ENCODE results near the gene TGIF1. TPM values are rescaled to one million over a fixed set of nuclear protein-coding genes. Genes with fewer than 3 reads are reported as not detected.

Gene TGIF1
- total RNA-seq, 1 experiment from 2014 or later = 242 TPM

DNA sequence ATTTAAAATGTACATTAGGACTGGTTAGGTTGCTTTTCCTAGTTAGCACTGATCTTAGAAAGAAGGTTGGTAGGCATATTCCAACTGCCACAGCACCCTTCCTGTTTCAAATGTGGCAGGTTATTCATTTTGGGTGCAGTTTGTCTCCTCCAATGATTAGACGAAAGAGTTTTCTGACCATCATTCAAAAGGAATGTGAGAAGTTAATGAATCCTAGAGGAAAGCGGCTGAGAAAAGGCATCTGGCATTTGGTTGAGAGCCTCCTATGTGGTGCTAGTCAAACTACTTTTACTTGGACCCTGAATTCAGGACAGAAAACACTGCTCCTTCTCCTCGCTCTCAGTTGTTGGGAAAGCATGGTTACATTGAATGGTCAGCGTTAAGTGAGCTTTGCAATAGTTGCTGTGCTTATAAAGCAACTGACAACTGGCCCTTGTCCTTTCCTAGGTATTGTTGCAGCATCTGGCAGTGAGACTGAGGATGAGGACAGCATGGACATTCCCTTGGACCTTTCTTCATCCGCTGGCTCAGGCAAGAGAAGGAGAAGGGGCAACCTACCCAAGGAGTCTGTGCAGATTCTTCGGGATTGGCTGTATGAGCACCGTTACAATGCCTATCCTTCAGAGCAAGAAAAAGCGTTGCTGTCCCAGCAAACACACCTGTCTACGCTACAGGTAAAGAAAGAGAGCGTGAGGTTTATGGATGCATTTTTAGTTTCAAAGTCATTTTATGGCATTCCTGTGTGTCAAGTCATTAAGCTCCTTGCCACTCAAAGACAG, 6.1 kb downstream of the TGIF1 start:
- BruUV-seq (replicated peaks) = no TSS peak
- H3K9me3 ChIP-seq (ENCODE audit: control insufficient read depth in 1 of 2, insufficient read depth in 1 of 2, low read depth in 1 of 2, low read length in 2 of 2) = no peaks in the 10 kb centered on the region
- H3K9me2 ChIP-seq (ENCODE audit: insufficient read depth) = no peaks in the 10 kb centered on the region
- ATAC-seq (no peak), DNase-seq (ENCODE audit: low read depth, low spot score) (no peak)
- no peak for TF ChIP-seq MAX (IDR thresholded peaks at IDR 0.05)
- TF ChIP-seq POLR2AphosphoS5 (IDR thresholded peaks at IDR 0.05; ENCODE audit: low read depth, low read length) = peak; percentile 31; the same call in 1 of the 2 replicates
- H3K9ac ChIP-seq (ENCODE audit: low read length) = peak overlapping the region; percentile 79
- intact Hi-C loops (cut with micrococcal nuclease) = loop anchor here (2.0 kb wide), 2 partner anchors 139 to 173 kb away; no protein-coding TSS in a partner anchor
- ChIA-PET RAD21 (ENCODE audit: low non-redundant PET in 1 of 2, low total read pairs in 2 of 2, uncharacterized antibody in 2 of 2, unreplicated experiment in 2 of 2) (no interaction called here), POLR2A (interaction anchor here (0.9 to 3.9 kb wide), 4 partner anchors 138 to 210 kb away, joined by 4 to 22 read pairs (median 4); no protein-coding TSS in a partner anchor), CTCF (interaction anchor here (1.1 to 1.9 kb wide), 5 partner anchors 7 to 209 kb away, joined by 3 to 8 read pairs (median 5); no protein-coding TSS in a partner anchor)
- H3K27me3 ChIP-seq (ENCODE audit: insufficient read depth, low read length) = no peaks in the 10 kb centered on the region
- H4K20me1 ChIP-seq (ENCODE audit: insufficient read depth) = peaks cover 24% of the 10 kb centered on the region; the same call in 1 of the 2 replicates
- H3K79me2 ChIP-seq (ENCODE audit: insufficient read depth, low read length) = peaks cover 93% of the 10 kb centered on the region
- peak overlapping the region; percentile 87 for H3K4me2 ChIP-seq (ENCODE audit: low read length)
- no peak overlapping the region for H2AFZ ChIP-seq (ENCODE audit: low read depth, low read length, poor library complexity, severe bottlenecking)
- peaks cover 35 to 73% of the 10 kb centered on the region in 2 experiments for H3K36me3 ChIP-seq (ENCODE audit: control insufficient read depth in 1 of 2, insufficient read depth in 2 of 2, low read length in 2 of 2)
- peak overlapping the region in 1 of 2 experiments; percentile 0; a peak in 1 of 4 replicates for H3K4me3 ChIP-seq (replicated peaks in 1 of 2; ENCODE audit: low read depth in 1 of 2, low read length in 2 of 2)
- H3K4me1 ChIP-seq (ENCODE audit: control insufficient read depth in 1 of 2, insufficient read depth in 2 of 2, low read length in 2 of 2) = peaks cover 37 to 73% of the 10 kb centered on the region in 2 experiments
- peak overlapping the region; percentile 90; the same call in 1 of the 2 replicates for H3K27ac ChIP-seq (ENCODE audit: low read depth, low read length)

DNA sequence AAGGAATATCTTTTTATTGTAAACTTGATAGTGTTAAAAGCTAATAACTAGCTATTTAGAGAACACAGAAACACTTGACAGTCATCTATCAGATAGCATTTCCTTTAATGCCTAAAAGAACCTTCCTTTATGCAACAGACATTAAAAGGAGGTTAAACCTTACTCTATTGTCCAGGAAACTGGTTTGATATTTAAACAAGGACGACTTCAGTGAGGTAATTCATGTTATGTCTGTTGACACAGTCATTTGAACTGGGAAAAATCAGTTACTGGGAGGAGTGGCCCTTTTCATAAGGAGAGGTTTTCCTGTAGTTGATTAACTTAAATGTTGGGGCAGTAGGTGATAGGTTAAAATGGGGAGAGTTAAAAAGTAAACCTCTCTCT, 6.7 kb downstream of the TGIF1 start:
- H3K9me3 ChIP-seq (ENCODE audit: control insufficient read depth in 1 of 2, insufficient read depth in 1 of 2, low read depth in 1 of 2, low read length in 2 of 2) = no peaks in the 10 kb centered on the region
- H3K9ac ChIP-seq (ENCODE audit: low read length) = no peak overlapping the region
- BruUV-seq (replicated peaks) = no TSS peak
- H3K27me3 ChIP-seq (ENCODE audit: insufficient read depth, low read length) = no peaks in the 10 kb centered on the region
- H3K79me2 ChIP-seq (ENCODE audit: insufficient read depth, low read length) = peaks cover 88% of the 10 kb centered on the region
- no peak overlapping the region for H3K4me3 ChIP-seq (replicated peaks in 1 of 2; ENCODE audit: low read depth in 1 of 2, low read length in 2 of 2)
- no peak overlapping the region for H3K4me2 ChIP-seq (ENCODE audit: low read length)
- DNase-seq (ENCODE audit: low read depth, low spot score) (no peak), ATAC-seq (no peak)
- H3K36me3 ChIP-seq (ENCODE audit: control insufficient read depth in 1 of 2, insufficient read depth in 2 of 2, low read length in 2 of 2) = peaks cover 35 to 67% of the 10 kb centered on the region in 2 experiments
- peaks cover 40 to 73% of the 10 kb centered on the region in 2 experiments for H3K4me1 ChIP-seq (ENCODE audit: control insufficient read depth in 1 of 2, insufficient read depth in 2 of 2, low read length in 2 of 2)
- peaks cover 24% of the 10 kb centered on the region; the same call in 1 of the 2 replicates for H4K20me1 ChIP-seq (ENCODE audit: insufficient read depth)
- TF ChIP-seq FOSL1 (IDR thresholded peaks at IDR 0.05; ENCODE audit: low read depth) = no peak
- TF ChIP-seq RAD21 (IDR thresholded peaks at IDR 0.05; ENCODE audit: low read depth) = no peak
- no peak; the same call in 1 of the 2 replicates for TF ChIP-seq POLR2AphosphoS5 (IDR thresholded peaks at IDR 0.05; ENCODE audit: low read depth, low read length)
- no peak for TF ChIP-seq EGR1 (IDR thresholded peaks at IDR 0.05; ENCODE audit: low read depth)
- TF ChIP-seq POLR2A (IDR thresholded peaks at IDR 0.05; ENCODE audit: borderline replicate concordance, extremely low read depth, insufficient read depth, insufficient read length) = no peak
- no peak for TF ChIP-seq YY1 (IDR thresholded peaks at IDR 0.05; ENCODE audit: extremely low read depth, insufficient replicate concordance, low read depth, low read length)
- TF ChIP-seq, protein P1, sequence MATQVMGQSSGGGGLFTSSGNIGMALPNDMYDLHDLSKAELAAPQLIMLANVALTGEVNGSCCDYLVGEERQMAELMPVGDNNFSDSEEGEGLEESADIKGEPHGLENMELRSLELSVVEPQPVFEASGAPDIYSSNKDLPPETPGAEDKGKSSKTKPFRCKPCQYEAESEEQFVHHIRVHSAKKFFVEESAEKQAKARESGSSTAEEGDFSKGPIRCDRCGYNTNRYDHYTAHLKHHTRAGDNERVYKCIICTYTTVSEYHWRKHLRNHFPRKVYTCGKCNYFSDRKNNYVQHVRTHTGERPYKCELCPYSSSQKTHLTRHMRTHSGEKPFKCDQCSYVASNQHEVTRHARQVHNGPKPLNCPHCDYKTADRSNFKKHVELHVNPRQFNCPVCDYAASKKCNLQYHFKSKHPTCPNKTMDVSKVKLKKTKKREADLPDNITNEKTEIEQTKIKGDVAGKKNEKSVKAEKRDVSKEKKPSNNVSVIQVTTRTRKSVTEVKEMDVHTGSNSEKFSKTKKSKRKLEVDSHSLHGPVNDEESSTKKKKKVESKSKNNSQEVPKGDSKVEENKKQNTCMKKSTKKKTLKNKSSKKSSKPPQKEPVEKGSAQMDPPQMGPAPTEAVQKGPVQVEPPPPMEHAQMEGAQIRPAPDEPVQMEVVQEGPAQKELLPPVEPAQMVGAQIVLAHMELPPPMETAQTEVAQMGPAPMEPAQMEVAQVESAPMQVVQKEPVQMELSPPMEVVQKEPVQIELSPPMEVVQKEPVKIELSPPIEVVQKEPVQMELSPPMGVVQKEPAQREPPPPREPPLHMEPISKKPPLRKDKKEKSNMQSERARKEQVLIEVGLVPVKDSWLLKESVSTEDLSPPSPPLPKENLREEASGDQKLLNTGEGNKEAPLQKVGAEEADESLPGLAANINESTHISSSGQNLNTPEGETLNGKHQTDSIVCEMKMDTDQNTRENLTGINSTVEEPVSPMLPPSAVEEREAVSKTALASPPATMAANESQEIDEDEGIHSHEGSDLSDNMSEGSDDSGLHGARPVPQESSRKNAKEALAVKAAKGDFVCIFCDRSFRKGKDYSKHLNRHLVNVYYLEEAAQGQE (IDR thresholded peaks at IDR 0.05; ENCODE audit: low read depth) = no peak
- TF ChIP-seq SRF (IDR thresholded peaks at IDR 0.05; ENCODE audit: low read depth) = no peak
- TF ChIP-seq JUND (IDR thresholded peaks at IDR 0.05) = no peak
- no peak for TF ChIP-seq ATF3 (IDR thresholded peaks at IDR 0.05)
- no peak for TF ChIP-seq TCF7L2 (IDR thresholded peaks at IDR 0.05; ENCODE audit: borderline replicate concordance, extremely low read depth, insufficient read depth, insufficient read length)
- POLR2A ChIA-PET = interaction anchor here (0.7 to 1.1 kb wide), 3 partner anchors 137 to 210 kb away, joined by 3 to 4 read pairs (median 4); no protein-coding TSS in a partner anchor
- peak overlapping the region; percentile 19; the same call in 1 of the 2 replicates for H3K27ac ChIP-seq (ENCODE audit: low read depth, low read length)
- H3K9me2 ChIP-seq (ENCODE audit: insufficient read depth) = no peaks in the 10 kb centered on the region
- no peak overlapping the region for H2AFZ ChIP-seq (ENCODE audit: low read depth, low read length, poor library complexity, severe bottlenecking)
- CTCF ChIA-PET = interaction anchor here (1.3 kb wide), 1 partner anchor 138 kb away, joined by 3 read pairs; no protein-coding TSS in a partner anchor
- intact Hi-C loops (cut with micrococcal nuclease) = no loop called here
- RAD21 ChIA-PET (ENCODE audit: low non-redundant PET in 1 of 2, low total read pairs in 2 of 2, uncharacterized antibody in 2 of 2, unreplicated experiment in 2 of 2) = no interaction called here

Measured in HCT116 (cell line).